ENCODE measurements around the gene SPESP1. TPM values are rescaled to one million over a fixed set of nuclear protein-coding genes. Genes with fewer than 3 reads are reported as not detected.

The SPESP1 gene
- total RNA-seq (2014; rRNA removed; shearing (Covaris generic)), result 0.33 and 0.48 TPM in 2 replicates

DNA sequence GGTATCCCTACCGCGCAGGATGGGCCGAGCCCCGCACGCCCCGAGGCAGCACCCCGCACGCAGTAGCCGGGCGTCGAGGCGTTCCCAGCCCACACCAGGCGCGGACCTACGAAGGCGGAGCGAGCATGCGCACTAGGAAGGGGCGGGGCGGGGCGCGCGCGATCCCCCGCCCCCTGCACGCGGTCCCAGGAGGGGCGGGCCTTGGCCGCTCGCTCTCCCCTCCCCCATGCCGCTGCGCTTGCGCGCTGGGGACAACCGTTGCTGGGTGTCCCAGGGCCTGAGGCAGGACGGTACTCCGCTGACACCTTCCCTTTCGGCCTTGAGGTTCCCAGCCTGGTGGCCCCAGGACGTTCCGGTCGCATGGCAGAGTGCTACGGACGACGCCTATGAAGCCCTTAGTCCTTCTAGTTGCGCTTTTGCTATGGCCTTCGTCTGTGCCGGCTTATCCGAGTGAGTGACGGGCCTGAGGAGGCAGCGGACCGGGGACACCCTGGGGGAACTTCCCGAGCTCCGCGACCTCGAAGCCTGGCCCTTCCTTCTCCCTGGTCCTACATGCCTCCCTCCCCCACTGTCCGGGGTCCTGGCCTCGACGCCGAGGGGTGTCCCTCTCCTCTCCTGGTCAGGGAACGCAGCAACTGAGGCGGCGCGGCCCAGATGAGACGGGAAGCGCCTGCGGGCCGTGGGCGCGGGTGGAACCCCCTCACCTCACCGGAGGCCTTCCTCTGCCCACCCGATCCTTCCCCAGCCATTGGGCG, at the start of gene SPESP1:
Gene SPESP1, plus strand, starts transcription at position 258 of the 755 bp plus-strand sequence. Its CDS starts 129 bp downstream, at position 387.
- no peak within 1 kb of the TSS for H3K4me3 ChIP-seq (ENCODE audit: insufficient read depth, low read depth, low read length)

DNA sequence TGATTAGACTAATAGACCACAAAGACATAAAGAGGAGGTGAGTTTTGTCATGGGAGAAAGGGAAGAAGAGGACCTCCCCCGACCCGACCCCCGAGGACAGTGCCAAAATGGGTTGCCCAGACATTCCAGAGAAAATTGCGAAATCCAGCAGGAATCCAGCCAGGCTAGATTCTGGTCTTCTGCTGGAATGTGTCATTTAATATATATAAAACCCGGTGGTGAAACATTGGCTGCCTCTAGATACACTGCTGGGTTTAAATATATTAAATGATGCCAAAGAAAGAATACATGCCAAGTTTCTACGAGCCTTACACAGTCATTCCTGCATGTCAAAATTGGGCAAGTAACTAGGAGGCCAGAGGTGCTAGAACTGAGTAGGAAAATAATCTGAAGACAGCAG, 45.3 kb upstream of the SPESP1 start:
- Histone ChIP-seq H3K36me3 (replicated peaks; ENCODE audit: control insufficient read depth, insufficient read depth, low read length) (no peaks in the 10 kb centered on the region), H3K4me3 (ENCODE audit: insufficient read depth, low read depth, low read length) (no peak overlapping the region), H3K27me3 (ENCODE audit: control insufficient read depth, insufficient read depth, low read length) (no peaks in the 10 kb centered on the region)
- DNase-seq, result peak; percentile 48

More for the DNA sequence above, at the start of gene SPESP1:
- Histone ChIP-seq H3K36me3 (replicated peaks; ENCODE audit: control insufficient read depth, insufficient read depth, low read length) (no peaks in the 10 kb centered on the region), H3K27me3 (ENCODE audit: control insufficient read depth, insufficient read depth, low read length) (no peaks in the 10 kb centered on the region)
- peak; percentile 43 for DNase-seq

GRCh38 chr15:68887120-68887519, 43.2 kb upstream of the SPESP1 start:
- no peak for DNase-seq
- no peaks in the 10 kb centered on the region for H3K36me3 ChIP-seq (replicated peaks; ENCODE audit: control insufficient read depth, insufficient read depth, low read length)
- no peaks in the 10 kb centered on the region for H3K27me3 ChIP-seq (ENCODE audit: control insufficient read depth, insufficient read depth, low read length)
- no peak overlapping the region for H3K4me3 ChIP-seq (ENCODE audit: insufficient read depth, low read depth, low read length)

GRCh38 chr15:68887819-68888218, 42.5 kb upstream of the SPESP1 start:
- no peaks in the 10 kb centered on the region for H3K27me3 ChIP-seq (ENCODE audit: control insufficient read depth, insufficient read depth, low read length)
- H3K36me3 ChIP-seq (replicated peaks; ENCODE audit: control insufficient read depth, insufficient read depth, low read length), result no peaks in the 10 kb centered on the region
- no peak for DNase-seq
- no peak overlapping the region for H3K4me3 ChIP-seq (ENCODE audit: insufficient read depth, low read depth, low read length)

- Histone ChIP-seq H3K4me3 (ENCODE audit: insufficient read depth, low read depth, low read length) (no peak overlapping the region), H3K36me3 (replicated peaks; ENCODE audit: control insufficient read depth, insufficient read depth, low read length) (no peaks in the 10 kb centered on the region), H3K27me3 (ENCODE audit: control insufficient read depth, insufficient read depth, low read length) (no peaks in the 10 kb centered on the region)
- DNase-seq, result peak; percentile 64
These were observed 41.9 kb upstream of the SPESP1 start for GRCh38 chr15:68888419-68888818.

DNA sequence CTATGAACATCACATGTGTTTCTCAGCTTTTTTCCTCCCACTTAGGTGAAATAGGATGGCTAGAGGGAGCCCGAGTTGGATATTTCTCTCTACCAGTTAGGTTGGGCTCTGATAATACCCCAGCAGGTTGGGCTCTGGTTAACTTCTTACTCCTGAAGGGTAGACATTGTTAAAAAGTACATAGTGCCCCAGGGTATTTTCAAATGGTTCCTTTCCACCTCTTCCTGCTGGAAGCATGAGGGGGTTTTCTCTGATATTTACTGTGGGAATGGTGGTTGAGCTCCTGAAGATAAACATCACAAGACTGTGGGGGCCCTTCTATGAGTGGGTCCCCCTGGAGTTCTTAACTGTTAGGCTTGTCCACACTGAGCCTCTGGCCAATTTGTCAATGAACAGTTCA, 36.1 kb upstream of the SPESP1 start:
- Histone ChIP-seq H3K27me3 (ENCODE audit: control insufficient read depth, insufficient read depth, low read length) (no peaks in the 10 kb centered on the region), H3K4me3 (ENCODE audit: insufficient read depth, low read depth, low read length) (no peak overlapping the region), H3K36me3 (replicated peaks; ENCODE audit: control insufficient read depth, insufficient read depth, low read length) (no peaks in the 10 kb centered on the region)
- no peak for DNase-seq

GRCh38 chr15:68896178-68896577, 34.1 kb upstream of the SPESP1 start:
- Histone ChIP-seq H3K27me3 (ENCODE audit: control insufficient read depth, insufficient read depth, low read length) (no peaks in the 10 kb centered on the region), H3K36me3 (replicated peaks; ENCODE audit: control insufficient read depth, insufficient read depth, low read length) (no peaks in the 10 kb centered on the region), H3K4me3 (ENCODE audit: insufficient read depth, low read depth, low read length) (no peak overlapping the region)
- no peak for DNase-seq

GRCh38 chr15:68897016-68897415, 33.3 kb upstream of the SPESP1 start:
- no peaks in the 10 kb centered on the region for H3K27me3 ChIP-seq (ENCODE audit: control insufficient read depth, insufficient read depth, low read length)
- H3K4me3 ChIP-seq (ENCODE audit: insufficient read depth, low read depth, low read length), result no peak overlapping the region
- H3K36me3 ChIP-seq (replicated peaks; ENCODE audit: control insufficient read depth, insufficient read depth, low read length), result no peaks in the 10 kb centered on the region
- DNase-seq, result no peak

GRCh38 chr15:68900027-68900426, 30.3 kb upstream of the SPESP1 start:
- no peaks in the 10 kb centered on the region for H3K36me3 ChIP-seq (replicated peaks; ENCODE audit: control insufficient read depth, insufficient read depth, low read length)
- DNase-seq, result no peak
- H3K27me3 ChIP-seq (ENCODE audit: control insufficient read depth, insufficient read depth, low read length), result no peaks in the 10 kb centered on the region
- H3K4me3 ChIP-seq (ENCODE audit: insufficient read depth, low read depth, low read length), result no peak overlapping the region

GRCh38 chr15:68907396-68907923, 22.9 kb upstream of the SPESP1 start:
- Histone ChIP-seq H3K36me3 (replicated peaks; ENCODE audit: control insufficient read depth, insufficient read depth, low read length) (no peaks in the 10 kb centered on the region), H3K4me3 (ENCODE audit: insufficient read depth, low read depth, low read length) (no peak overlapping the region), H3K27me3 (ENCODE audit: control insufficient read depth, insufficient read depth, low read length) (no peaks in the 10 kb centered on the region)
- DNase-seq, result no peak

GRCh38 chr15:68909601-68910100, 20.7 kb upstream of the SPESP1 start:
- no peaks in the 10 kb centered on the region for H3K36me3 ChIP-seq (replicated peaks; ENCODE audit: control insufficient read depth, insufficient read depth, low read length)
- no peaks in the 10 kb centered on the region for H3K27me3 ChIP-seq (ENCODE audit: control insufficient read depth, insufficient read depth, low read length)
- no peak overlapping the region for H3K4me3 ChIP-seq (ENCODE audit: insufficient read depth, low read depth, low read length)
- no peak for DNase-seq

DNA sequence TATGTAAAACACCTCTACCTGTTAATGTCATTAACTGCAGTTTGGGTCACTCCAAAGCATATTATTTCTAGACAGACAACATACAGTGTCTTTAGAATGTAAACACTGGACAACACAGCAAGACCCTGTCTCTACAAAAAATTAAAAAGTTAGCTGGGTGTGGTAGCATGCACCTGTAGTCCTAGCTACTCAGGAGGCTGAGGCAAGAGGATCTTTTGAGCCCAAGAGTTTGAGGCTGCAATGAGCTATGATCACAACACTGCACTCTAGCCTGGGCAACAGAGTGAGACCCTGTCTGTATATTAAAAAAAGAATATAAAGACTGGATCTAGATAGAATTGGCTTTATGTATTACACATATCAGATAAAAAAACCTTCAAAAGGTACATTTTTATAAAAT, 20.0 kb upstream of the SPESP1 start:
- no peaks in the 10 kb centered on the region for H3K27me3 ChIP-seq (ENCODE audit: control insufficient read depth, insufficient read depth, low read length)
- no peak for DNase-seq
- no peaks in the 10 kb centered on the region for H3K36me3 ChIP-seq (replicated peaks; ENCODE audit: control insufficient read depth, insufficient read depth, low read length)
- H3K4me3 ChIP-seq (ENCODE audit: insufficient read depth, low read depth, low read length), result no peak overlapping the region

DNA sequence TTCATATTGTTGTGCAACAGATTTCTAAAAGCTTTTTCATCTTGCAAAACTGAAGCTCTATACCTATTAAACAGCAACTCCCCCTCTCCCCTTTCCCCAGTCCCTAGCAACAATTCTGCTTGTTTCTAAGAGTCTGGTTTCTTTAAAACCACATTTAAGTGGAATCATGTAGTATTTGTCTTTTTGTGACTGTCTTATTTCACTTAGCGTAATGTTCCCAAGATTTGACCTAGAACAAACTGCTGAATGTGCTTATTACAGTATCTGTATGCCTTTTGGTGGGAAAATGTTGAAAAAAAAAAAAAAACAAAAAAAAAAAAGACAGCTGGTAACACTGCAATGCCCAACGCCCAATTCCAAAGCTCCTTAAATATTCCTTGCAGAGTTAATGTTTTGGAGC, 19.5 kb upstream of the SPESP1 start:
- DNase-seq, result no peak
- Histone ChIP-seq H3K4me3 (ENCODE audit: insufficient read depth, low read depth, low read length) (no peak overlapping the region), H3K36me3 (replicated peaks; ENCODE audit: control insufficient read depth, insufficient read depth, low read length) (no peaks in the 10 kb centered on the region), H3K27me3 (ENCODE audit: control insufficient read depth, insufficient read depth, low read length) (no peaks in the 10 kb centered on the region)

DNA sequence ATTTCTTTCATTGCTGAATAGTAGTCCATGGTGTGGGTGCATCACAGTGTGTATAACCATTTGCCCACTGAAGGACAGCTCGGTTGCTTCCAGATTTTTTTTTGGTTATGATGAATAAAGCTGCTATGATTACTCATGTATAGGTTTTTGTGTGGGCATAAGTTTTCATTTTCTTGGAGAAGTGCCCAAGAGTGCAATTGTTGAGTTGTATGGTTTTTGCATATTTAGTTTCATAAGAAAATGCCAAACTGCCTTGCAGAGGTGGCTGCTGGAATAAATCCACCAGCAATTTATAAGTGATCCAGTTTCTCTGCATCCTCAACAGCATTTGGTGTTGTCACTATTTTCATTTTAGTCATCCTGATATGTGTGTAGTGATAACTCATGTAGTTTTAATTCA, 8.4 kb upstream of the SPESP1 start:
- no peaks in the 10 kb centered on the region for H3K36me3 ChIP-seq (replicated peaks; ENCODE audit: control insufficient read depth, insufficient read depth, low read length)
- H3K4me3 ChIP-seq (ENCODE audit: insufficient read depth, low read depth, low read length), result no peak overlapping the region
- no peaks in the 10 kb centered on the region for H3K27me3 ChIP-seq (ENCODE audit: control insufficient read depth, insufficient read depth, low read length)
- DNase-seq, result no peak

GRCh38 chr15:68924866-68925560, 5.3 kb upstream of the SPESP1 start:
- Histone ChIP-seq H3K4me3 (ENCODE audit: insufficient read depth, low read depth, low read length) (no peak overlapping the region), H3K36me3 (replicated peaks; ENCODE audit: control insufficient read depth, insufficient read depth, low read length) (no peaks in the 10 kb centered on the region), H3K27me3 (ENCODE audit: control insufficient read depth, insufficient read depth, low read length) (no peaks in the 10 kb centered on the region)
- peak; percentile 81 for DNase-seq

Data from H7 (cell line).